Muscle of leg (tissue), 11 donors: Measurements from ENCODE around the gene CSNK1D. TPM values are rescaled to one million over a fixed set of nuclear protein-coding genes. Genes with fewer than 3 reads are reported as not detected.
"Not testable (repeated sequence)": the region's sequence is repeated elsewhere in the genome, so short reads cannot be mapped to it uniquely, and the experiment has no call there.

Source experiments
- DNase-seq: peaks from one replicate; pipeline ENCODE4 v3.0.0; 2013
- H3K27ac ChIP-seq: one replicate; pipeline ENCODE4 v1.5.1; 2013; ENCODE audit warnings: mild to moderate bottlenecking, low read length, control low read depth
- H3K27me3 ChIP-seq: one replicate; pipeline ENCODE4 v1.6.1; 2013; ENCODE audit warnings: low read length; ENCODE audit not compliant: control insufficient read depth, insufficient read depth
- H3K36me3 ChIP-seq: one replicate; pipeline ENCODE4 v1.6.1; 2013; ENCODE audit warnings: low read length; ENCODE audit not compliant: control insufficient read depth, insufficient read depth
- H3K4me1 ChIP-seq: one replicate; pipeline ENCODE4 v1.6.1; 2013; ENCODE audit warnings: low read length; ENCODE audit not compliant: control insufficient read depth, insufficient read depth
- H3K4me3 ChIP-seq: one replicate; pipeline ENCODE4 v1.5.1; 2013; ENCODE audit warnings: low read length, control low read depth
- H3K9me3 ChIP-seq: replicated peaks from 2 replicates; pipeline ENCODE4 v1.6.1; 2013; ENCODE audit warnings: low read depth, low read length; ENCODE audit not compliant: control insufficient read depth
- WGBS: methylation state at CpG from one replicate; pipeline ENCODE4 v1.1.5; 2013; ENCODE audit warnings: missing lambda C conversion rate; ENCODE audit not compliant: insufficient coverage; 5-methylcytosine and 5-hydroxymethylcytosine counted together
- polyA plus RNA-seq, 8 donors: library from polyadenylated mRNA; unstranded; fragments of 120-200 nt; gene quantifications; one replicate each; pipeline versions ENCODE4 v1.2.1 to v1.2.3, GENCODE V29; 2013; ENCODE audit warnings: inconsistent platforms in 1 of 8, low replicate concordance in 1 of 8; ENCODE audit not compliant: insufficient read length in 8 of 8, insufficient read depth in 1 of 8
- total RNA-seq: library from RNA; stranded (reverse); fragments of 120-200 nt; gene quantifications from one replicate; pipeline ENCODE4 v1.2.4, GENCODE V29; 2013

Gene CSNK1D
- total and polyA plus RNA-seq, 9 donors, result 15.0 to 82.2 (median 71.8) TPM

DNA sequence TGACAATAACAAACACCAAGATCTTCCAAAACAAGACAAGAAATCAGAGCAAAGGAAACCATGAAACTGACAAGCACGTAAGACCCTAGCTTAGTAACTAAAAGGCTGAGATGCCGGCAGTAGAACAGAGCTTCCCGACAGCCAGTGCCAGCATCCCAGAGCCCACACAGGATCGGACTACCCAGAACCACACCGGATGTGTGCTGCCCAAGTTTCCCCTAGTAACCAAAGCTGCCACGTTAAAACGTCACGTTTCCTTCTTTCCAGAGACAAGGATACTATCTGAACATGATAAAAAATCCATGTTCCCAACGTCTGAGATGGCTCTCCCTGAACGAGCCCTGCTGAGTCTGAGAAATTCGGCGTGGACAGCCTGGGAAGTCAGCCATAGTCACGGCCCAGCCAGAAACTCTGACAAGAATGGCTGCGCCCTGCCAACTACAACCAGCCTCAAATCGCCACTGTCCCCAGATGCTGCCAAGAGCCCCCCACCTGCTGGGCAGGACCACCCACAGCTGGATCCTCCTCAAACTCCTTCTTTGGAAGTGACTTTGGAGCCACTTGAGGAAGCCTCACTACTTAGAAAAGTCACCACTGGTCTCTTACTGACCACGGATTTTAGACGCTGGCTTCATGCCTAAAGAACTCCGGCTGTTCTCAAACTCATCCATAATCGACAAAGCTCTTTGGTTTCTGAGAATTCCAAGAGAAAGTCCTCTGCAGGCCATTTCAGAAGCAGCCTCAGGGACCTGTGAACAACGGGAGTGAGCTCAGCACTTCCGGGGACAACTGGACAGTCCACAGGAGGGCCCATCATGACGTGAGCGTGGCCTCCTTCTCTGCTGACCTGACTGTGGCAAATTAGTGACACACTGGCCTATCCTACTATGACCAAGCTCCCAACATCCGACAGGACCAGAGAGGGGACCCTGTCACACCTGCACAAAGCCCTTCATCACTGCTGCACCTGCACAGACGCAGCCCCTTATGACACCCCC, 77.5 kb downstream of the CSNK1D start:
- no peak for DNase-seq

DNA sequence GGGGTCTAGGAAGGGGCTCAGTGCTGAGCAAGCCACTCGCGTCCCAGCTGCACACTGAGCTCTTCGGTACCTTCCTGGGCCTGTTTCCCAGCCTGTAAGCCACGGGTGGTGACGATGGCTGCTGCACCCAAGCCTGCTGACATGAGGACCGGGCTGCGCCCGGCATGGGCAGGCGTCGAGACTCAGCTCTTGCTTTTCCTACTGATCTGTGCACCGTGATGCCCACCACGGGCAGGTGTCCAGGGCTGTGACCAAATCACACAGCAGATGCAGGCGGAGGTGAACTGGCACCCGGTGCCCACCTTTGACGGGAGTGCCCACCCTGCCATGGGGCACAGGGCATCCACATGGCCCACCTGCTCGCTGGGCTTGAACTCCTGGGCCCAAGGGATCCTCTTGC, 78.7 kb downstream of the CSNK1D start:
- Histone ChIP-seq H3K27ac (no peak overlapping the region), H3K36me3 (peaks cover 54% of the 10 kb centered on the region), H3K27me3 (no peaks in the 10 kb centered on the region), H3K4me1 (peaks cover 14% of the 10 kb centered on the region), H3K4me3 (no peak overlapping the region), H3K9me3 (no peaks in the 10 kb centered on the region)
- no peak for DNase-seq
- WGBS, result 96% methylated on average over 16 of the region's 16 CpGs

More for the DNA sequence above, 77.5 kb downstream of the CSNK1D start:
- peaks cover 56% of the 10 kb centered on the region for H3K36me3 ChIP-seq
- WGBS, result 75% methylated on average over 24 of the region's 25 CpGs
- H3K4me3 ChIP-seq, result no peak overlapping the region
- peak overlapping the region; percentile 59 for H3K27ac ChIP-seq
- H3K9me3 ChIP-seq, result no peaks in the 10 kb centered on the region
- H3K27me3 ChIP-seq, result no peaks in the 10 kb centered on the region
- peaks cover 14% of the 10 kb centered on the region for H3K4me1 ChIP-seq

DNA sequence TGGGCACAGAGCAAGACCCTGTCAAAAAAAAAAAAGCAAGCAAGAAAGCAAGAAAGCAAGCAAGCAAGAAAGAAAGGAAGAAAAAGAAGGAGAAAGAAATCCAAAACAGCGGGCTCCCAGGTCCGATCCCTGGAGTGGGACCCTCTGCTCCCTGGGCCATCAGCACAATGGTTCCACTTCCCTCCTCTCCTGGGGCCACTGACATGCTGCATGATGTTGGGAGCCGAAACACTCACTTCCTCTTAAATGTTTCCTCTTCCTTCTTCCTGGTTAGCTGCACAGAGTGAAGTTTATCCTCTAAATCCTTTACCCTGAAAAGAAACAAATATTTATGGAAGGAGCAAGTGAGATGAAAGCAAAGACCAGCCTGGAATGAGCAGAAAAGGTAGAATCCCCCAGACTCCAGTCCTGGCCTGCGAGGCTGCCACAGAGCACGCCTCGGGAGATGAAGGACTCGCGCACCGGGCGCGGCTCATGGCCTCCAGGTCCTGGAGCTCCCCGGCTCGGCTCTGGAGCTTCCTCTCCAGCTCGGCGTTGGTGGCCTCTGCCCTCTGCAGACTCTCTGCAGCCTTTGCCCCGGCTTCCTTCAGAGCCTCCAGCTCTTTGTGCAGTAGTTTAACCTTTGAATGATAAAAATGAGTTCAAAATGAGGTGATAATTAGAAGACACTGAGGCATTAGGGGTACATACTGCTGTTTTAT, 79.8 kb downstream of the CSNK1D start:
- H3K27me3 ChIP-seq, result no peaks in the 10 kb centered on the region
- H3K36me3 ChIP-seq, result peaks cover 54% of the 10 kb centered on the region

DNA sequence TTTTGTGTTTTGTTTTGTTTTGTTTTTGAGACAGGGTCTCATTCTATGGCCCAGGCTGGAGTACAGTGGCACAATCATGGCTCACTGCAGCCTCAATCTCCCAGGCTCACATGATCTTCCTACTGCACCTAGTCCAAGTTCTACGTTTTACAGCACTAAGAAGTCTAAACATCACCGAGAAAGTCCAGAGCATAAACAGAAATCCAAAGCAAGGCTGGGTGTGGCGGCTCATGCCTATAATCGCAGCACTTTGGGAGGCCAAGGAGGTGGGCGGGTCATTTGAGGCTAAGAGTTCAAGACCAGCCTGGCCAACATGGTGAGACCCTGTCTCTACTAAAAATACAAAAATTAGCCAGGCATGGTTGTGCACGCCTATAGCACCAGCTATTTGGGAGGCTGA, 80.5 kb downstream of the CSNK1D start:
- Histone ChIP-seq H3K4me1 (peaks cover 14% of the 10 kb centered on the region), H3K36me3 (peaks cover 51% of the 10 kb centered on the region)
- 93% methylated on average over 5 of the region's 6 CpGs for WGBS
- not testable (repeated sequence) for H3K27me3 ChIP-seq, H3K27ac ChIP-seq, H3K9me3 ChIP-seq, DNase-seq, H3K4me3 ChIP-seq

More for the DNA sequence above, 79.8 kb downstream of the CSNK1D start:
- Histone ChIP-seq H3K27ac (no peak overlapping the region), H3K4me1 (peaks cover 14% of the 10 kb centered on the region), H3K9me3 (no peaks in the 10 kb centered on the region), H3K4me3 (no peak overlapping the region)
- WGBS, result 65% methylated on average over 13 of the region's 16 CpGs
- DNase-seq, result peak; percentile 49

Other genes with a start within 250 kb of the CSNK1D start
- gene RAC3, start 242.0 kb downstream of the CSNK1D start, total RNA-seq, result 11.2 TPM
- gene RAC3, start 242.0 kb downstream of the CSNK1D start, polyA plus RNA-seq, result 10 to 100 TPM in 5 of 8 donors, 1 to 10 TPM in 3; 7.2 to 15.3 (median 11.1) TPM
- gene DCXR, start 236.0 kb downstream of the CSNK1D start, total RNA-seq, result 36.0 TPM
- 10 to 100 TPM; 30.0 to 44.6 (median 39.2) TPM for gene DCXR, start 236.0 kb downstream of the CSNK1D start, polyA plus RNA-seq
- 21.6 TPM for gene RFNG, start 221.9 kb downstream of the CSNK1D start, total RNA-seq
- 10 to 100 TPM; 25.3 to 47.1 (median 31.7) TPM for gene RFNG, start 221.9 kb downstream of the CSNK1D start, polyA plus RNA-seq
- gene GPS1, start 221.8 kb downstream of the CSNK1D start, total RNA-seq, result 69.6 TPM
- 10 to 100 TPM; 68.1 to 87.7 (median 76.7) TPM for gene GPS1, start 221.8 kb downstream of the CSNK1D start, polyA plus RNA-seq
- 43.6 TPM for gene DUS1L, start 207.9 kb downstream of the CSNK1D start, total RNA-seq
- 10 to 100 TPM; 52.9 to 73.5 (median 59.3) TPM for gene DUS1L, start 207.9 kb downstream of the CSNK1D start, polyA plus RNA-seq
- 15.4 TPM for gene FASN, start 175.5 kb downstream of the CSNK1D start, total RNA-seq
- gene FASN, start 175.5 kb downstream of the CSNK1D start, polyA plus RNA-seq, result 10 to 100 TPM; 23.0 to 53.4 (median 34.9) TPM
- 15.7 TPM for gene CCDC57, start 60.9 kb downstream of the CSNK1D start, total RNA-seq
- 10 to 100 TPM; 18.1 to 37.4 (median 30.8) TPM for gene CCDC57, start 60.9 kb downstream of the CSNK1D start, polyA plus RNA-seq
- 21.9 TPM for gene SLC16A3, start 44.7 kb downstream of the CSNK1D start, total RNA-seq
- 10 to 100 TPM; 21.9 to 47.3 (median 33.4) TPM for gene SLC16A3, start 44.7 kb downstream of the CSNK1D start, polyA plus RNA-seq
- 0.22 TPM for gene CD7, start 43.9 kb upstream of the CSNK1D start, total RNA-seq
- gene CD7, start 43.9 kb upstream of the CSNK1D start, polyA plus RNA-seq, result 1 to 10 TPM in 2 of 8 donors, under 1 TPM in 6; 0.24 to 1.4 (median 0.69) TPM
- 5.3 TPM for gene SECTM1, start 60.1 kb upstream of the CSNK1D start, total RNA-seq
- 1 to 10 TPM; 2.6 to 6.3 (median 3.6) TPM for gene SECTM1, start 60.1 kb upstream of the CSNK1D start, polyA plus RNA-seq
- 0.09 TPM for gene TEX19, start 85.5 kb upstream of the CSNK1D start, total RNA-seq
- gene TEX19, start 85.5 kb upstream of the CSNK1D start, polyA plus RNA-seq, result under 1 TPM in 7 of 8 donors, not detected in 1; 0.07 to 0.17 (median 0.09) TPM
- 2.2 TPM for gene UTS2R, start 98.1 kb upstream of the CSNK1D start, total RNA-seq
- 10 to 100 TPM in 4 of 8 donors, 1 to 10 TPM in 4; 4.8 to 16.5 (median 8.9) TPM for gene UTS2R, start 98.1 kb upstream of the CSNK1D start, polyA plus RNA-seq
- 12.9 TPM for gene HEXD, start 144.6 kb upstream of the CSNK1D start, total RNA-seq
- 10 to 100 TPM; 16.2 to 29.7 (median 21.2) TPM for gene HEXD, start 144.6 kb upstream of the CSNK1D start, polyA plus RNA-seq
- 21.5 TPM for gene OGFOD3, start 144.9 kb upstream of the CSNK1D start, total RNA-seq
- gene OGFOD3, start 144.9 kb upstream of the CSNK1D start, polyA plus RNA-seq, result 10 to 100 TPM; 17.2 to 25.9 (median 23.4) TPM
- 28.9 TPM for gene CYBC1, start 177.1 kb upstream of the CSNK1D start, total RNA-seq
- 10 to 100 TPM; 30.7 to 53.5 (median 35.2) TPM for gene CYBC1, start 177.1 kb upstream of the CSNK1D start, polyA plus RNA-seq
- gene NARF, start 185.0 kb upstream of the CSNK1D start, total RNA-seq, result 32.1 TPM
- gene NARF, start 185.0 kb upstream of the CSNK1D start, polyA plus RNA-seq, result 10 to 100 TPM; 50.3 to 77.5 (median 56.2) TPM
- 31.8 TPM for gene FOXK2, start 246.0 kb upstream of the CSNK1D start, total RNA-seq
- gene FOXK2, start 246.0 kb upstream of the CSNK1D start, polyA plus RNA-seq, result 10 to 100 TPM; 33.5 to 47.3 (median 39.1) TPM